Measurements from ENCODE around the gene EDIL3.

GRCh38 chr5:84385705-84386104, 1.0 kb upstream of the EDIL3 start:
- TF ChIP-seq ARID2 (IDR thresholded peaks at IDR 0.05) (no peak), SMC3 (conservative IDR thresholded peaks at IDR 0.05; ENCODE audit: insufficient read depth, low read depth, low read length) (no peak), RNF2 (IDR thresholded peaks at IDR 0.05) (no peak), SREBF1 (IDR thresholded peaks at IDR 0.05; ENCODE audit: borderline replicate concordance, low read depth, low read length) (no peak), GTF3C2 (IDR thresholded peaks at IDR 0.05; ENCODE audit: borderline replicate concordance, extremely low read depth, insufficient read length) (no peak), JUND (IDR thresholded peaks at IDR 0.05; ENCODE audit: borderline replicate concordance, low read depth, low read length) (no peak), JUND (tag; IDR thresholded peaks at IDR 0.05; ENCODE audit: borderline replicate concordance, low read depth, low read length) (no peak), RBM22 (IDR thresholded peaks at IDR 0.05; ENCODE audit: low read depth, low read length, poor library complexity, severe bottlenecking) (no peak), CEBPB (tag; IDR thresholded peaks at IDR 0.05) (no peak), RFX5 (IDR thresholded peaks at IDR 0.05; ENCODE audit: low read depth, low read length) (no peak)

Data from K562 (cell line).